Endothelial cell of umbilical vein (primary cell): ENCODE data around the gene PAPLN.

Experiments
- CTCF ChIP-seq, 2 donors: IDR thresholded peaks; 1 replicate in 1 of 2; 2 replicates in 1 of 2; pipeline ENCODE4 v1.5.1; 2011; ENCODE audit warnings: low read length in 2 of 2, mild to moderate bottlenecking in 2 of 2, moderate library complexity in 2 of 2, control low read depth in 1 of 2, inconsistent platforms in 1 of 2, low read depth in 1 of 2; ENCODE audit not compliant: insufficient read depth in 1 of 2; ENCODE audit errors: extremely low read depth in 1 of 2
- EZH2 ChIP-seq: IDR thresholded peaks from 2 replicates; pipeline ENCODE4 v1.6.1; 2012; ENCODE audit warnings: borderline replicate concordance, low read depth, mild to moderate bottlenecking, moderate library complexity, low read length, inconsistent platforms; ENCODE audit not compliant: severe bottlenecking
- FOS ChIP-seq: IDR thresholded peaks from 2 replicates; pipeline ENCODE4 v1.6.1; 2011; ENCODE audit warnings: mild to moderate bottlenecking, low read length, moderate library complexity, borderline replicate concordance; ENCODE audit not compliant: insufficient read depth
- GATA2 ChIP-seq: IDR thresholded peaks from 2 replicates; pipeline ENCODE4 v1.7.0; 2011; ENCODE audit warnings: low read depth, mild to moderate bottlenecking, moderate library complexity, mixed read lengths, low read length; ENCODE audit not compliant: insufficient read length, insufficient read depth
- JUN ChIP-seq: IDR thresholded peaks from 2 replicates; pipeline ENCODE4 v1.6.1; 2011; ENCODE audit warnings: borderline replicate concordance, low read depth; ENCODE audit not compliant: insufficient read length, insufficient read depth
- MAX ChIP-seq: IDR thresholded peaks from 2 replicates; pipeline ENCODE4 v1.6.1; 2011; ENCODE audit not compliant: insufficient read depth, insufficient read length
- POLR2A ChIP-seq: IDR thresholded peaks from 2 replicates; pipeline ENCODE4 v1.6.1; 2012; ENCODE audit warnings: low read depth, mild to moderate bottlenecking, control low read depth, low read length
- POLR2AphosphoS5 ChIP-seq: IDR thresholded peaks from 2 replicates; pipeline ENCODE4 v1.6.1; 2012; ENCODE audit warnings: low read depth, mild to moderate bottlenecking, control low read depth, low read length, moderate library complexity; ENCODE audit not compliant: insufficient read depth

GRCh38 chr14:73254247-73255004, 17.1 kb downstream of the PAPLN start:
- no peak for TF ChIP-seq CTCF (IDR thresholded peaks at IDR 0.05; ENCODE audit: extremely low read depth in 1 of 2, insufficient read depth in 1 of 2, low read depth in 1 of 2, low read length in 2 of 2)
- no peak for TF ChIP-seq FOS
- no peak for TF ChIP-seq POLR2AphosphoS5
- TF ChIP-seq MAX: no peak
- TF ChIP-seq POLR2A: no peak
- TF ChIP-seq EZH2: no peak
- TF ChIP-seq JUN: no peak
- TF ChIP-seq GATA2: no peak
